T-helper 17 cell (primary cell): ENCODE data around the gene DGKG. TPM values are rescaled to one million over a fixed set of nuclear protein-coding genes. Genes with fewer than 3 reads are reported as not detected.

ENCODE experiments used
- ATAC-seq: fragments of 150-1000 bp; cut with Tn5 transposase; 2 replicates; pipeline ENCODE4 v1.10.0; 2021; ENCODE audit warnings: mild to moderate bottlenecking, moderate library complexity
- DNase-seq, 3 donors: peaks; one replicate each; pipeline versions ENCODE4 v3.0.0 to v3.0.0-alpha.2; 2020 to 2021
- H3K9me3 ChIP-seq: one replicate; pipeline ENCODE4 v1.7.0; 2013; ENCODE audit warnings: low read length, mild to moderate bottlenecking; ENCODE audit not compliant: control insufficient read depth, poor library complexity, severe bottlenecking
- H3K27ac Mint-ChIP-seq: one replicate; pipeline ENCODE4 v1.8.0; 2022; ENCODE audit warnings: mild to moderate bottlenecking, moderate library complexity, mixed read lengths
- H3K27me3 Mint-ChIP-seq: one replicate; pipeline ENCODE4 v1.8.0; 2022; ENCODE audit warnings: mixed read lengths
- H3K36me3 Mint-ChIP-seq: one replicate; pipeline ENCODE4 v1.8.0; 2022; ENCODE audit warnings: low read depth, mixed read lengths
- H3K4me1 Mint-ChIP-seq: one replicate; pipeline ENCODE4 v1.8.0; 2022; ENCODE audit warnings: mild to moderate bottlenecking, mixed read lengths
- H3K4me3 Mint-ChIP-seq: one replicate; pipeline ENCODE4 v1.8.0; 2022; ENCODE audit warnings: mild to moderate bottlenecking, moderate library complexity, mixed read lengths
- total RNA-seq, 4 donors: library from RNA in 2 of 4; stranded (reverse) in 2 of 4; gene quantifications; one replicate each; pipeline ENCODE4 v1.2.3 and lab custom pipeline; 2022 to 2026

Gene DGKG
- total RNA-seq, 2 donors from 2014 or later: 1.9 to 2.6 TPM

DNA sequence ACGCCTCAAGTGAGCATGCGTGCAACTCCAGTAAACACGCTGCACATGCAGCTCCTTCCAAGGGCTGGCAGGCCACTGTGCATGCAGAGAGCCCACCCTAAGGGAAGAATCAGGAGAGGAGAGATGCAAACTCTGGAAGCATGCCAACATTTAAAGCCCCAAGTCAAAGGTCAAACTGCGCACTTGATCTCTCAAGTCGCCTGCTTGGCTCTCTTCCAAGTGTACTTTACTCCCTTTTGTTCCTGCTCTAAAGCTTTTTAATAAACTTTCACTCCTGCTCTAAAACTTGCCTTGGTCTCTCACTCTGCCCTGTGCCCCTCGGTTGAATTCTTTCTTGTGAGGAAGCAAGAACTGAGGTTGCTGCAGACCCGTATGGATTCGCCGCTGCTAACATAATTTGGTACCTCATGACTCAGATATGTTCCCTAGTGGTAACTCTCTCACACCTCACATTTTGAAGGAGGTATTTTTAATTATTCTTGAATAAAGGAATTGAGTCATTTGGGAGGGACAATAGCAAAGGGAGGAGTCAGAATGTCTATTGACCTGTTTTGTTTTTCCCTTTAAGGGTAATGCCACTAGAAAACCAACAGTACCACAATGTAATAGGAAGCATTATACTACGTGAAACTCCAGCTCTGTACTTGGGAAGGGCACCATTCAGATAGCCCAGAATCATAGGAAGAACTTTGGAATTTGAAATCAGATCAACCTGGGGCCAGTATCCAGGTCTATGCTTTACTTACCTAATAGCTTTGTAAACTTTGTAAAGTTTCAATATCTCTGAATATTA is 19.6 kb upstream of the DGKG start:
- no peak overlapping the region for H3K4me3 Mint-ChIP-seq
- no peaks in the 10 kb centered on the region for H3K36me3 Mint-ChIP-seq
- no peaks in the 10 kb centered on the region for H3K9me3 ChIP-seq
- no peak overlapping the region for H3K27ac Mint-ChIP-seq
- peaks cover 11% of the 10 kb centered on the region for H3K27me3 Mint-ChIP-seq
- ATAC-seq (no peak), DNase-seq (no peak)
- H3K4me1 Mint-ChIP-seq: no peaks in the 10 kb centered on the region

DNA sequence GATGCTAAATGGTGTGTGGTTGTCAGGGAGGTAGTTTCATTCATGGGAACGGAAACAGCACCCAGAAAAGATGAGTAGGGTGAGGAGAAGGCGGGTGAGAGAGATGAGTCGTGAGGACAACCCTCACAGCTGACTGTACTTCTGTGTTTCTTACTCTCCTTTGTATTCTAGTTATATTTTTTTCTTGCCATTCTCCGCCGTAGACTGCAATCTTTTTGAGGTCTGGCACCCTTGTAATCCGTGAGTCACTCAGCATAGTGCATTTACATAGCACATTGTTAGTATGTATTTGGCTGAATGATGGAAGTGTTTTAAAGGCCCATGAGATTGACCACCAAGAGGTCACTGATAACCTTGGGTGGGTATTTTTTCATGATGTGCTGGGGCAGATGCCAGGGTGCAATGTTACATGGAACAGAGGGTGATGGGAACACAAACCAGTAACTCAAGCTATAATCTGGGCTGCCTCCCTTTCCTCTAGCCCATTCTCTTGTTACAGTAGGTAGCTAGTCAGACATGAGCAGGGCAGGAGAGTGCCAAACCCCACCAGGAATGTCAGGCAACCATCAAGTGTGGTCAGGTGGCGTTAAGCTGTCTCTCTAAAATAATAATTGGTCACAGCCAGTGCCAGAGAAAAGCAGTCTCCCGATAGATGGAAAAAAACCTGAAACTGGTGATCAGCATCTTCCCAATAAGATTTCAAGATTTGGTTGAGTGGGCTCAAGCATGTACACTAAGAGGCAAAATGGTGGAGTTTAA is 18.8 kb upstream of the DGKG start:
- Mint-ChIP-seq H3K27ac (no peak overlapping the region), H3K27me3 (peaks cover 15% of the 10 kb centered on the region), H3K4me3 (no peak overlapping the region), H3K36me3 (no peaks in the 10 kb centered on the region), H3K4me1 (no peaks in the 10 kb centered on the region)
- DNase-seq (no peak), ATAC-seq (no peak)
- no peaks in the 10 kb centered on the region for H3K9me3 ChIP-seq

- Mint-ChIP-seq H3K4me3 (no peak overlapping the region), H3K27ac (no peak overlapping the region), H3K4me1 (peaks cover 5% of the 10 kb centered on the region), H3K27me3 (peaks cover 29% of the 10 kb centered on the region), H3K36me3 (peaks cover 4% of the 10 kb centered on the region)
- no peaks in the 10 kb centered on the region for H3K9me3 ChIP-seq
- DNase-seq (no peak), ATAC-seq (no peak)
Measured at GRCh38 chr3:186375443-186375842, 13.4 kb upstream of the DGKG start.

DNA sequence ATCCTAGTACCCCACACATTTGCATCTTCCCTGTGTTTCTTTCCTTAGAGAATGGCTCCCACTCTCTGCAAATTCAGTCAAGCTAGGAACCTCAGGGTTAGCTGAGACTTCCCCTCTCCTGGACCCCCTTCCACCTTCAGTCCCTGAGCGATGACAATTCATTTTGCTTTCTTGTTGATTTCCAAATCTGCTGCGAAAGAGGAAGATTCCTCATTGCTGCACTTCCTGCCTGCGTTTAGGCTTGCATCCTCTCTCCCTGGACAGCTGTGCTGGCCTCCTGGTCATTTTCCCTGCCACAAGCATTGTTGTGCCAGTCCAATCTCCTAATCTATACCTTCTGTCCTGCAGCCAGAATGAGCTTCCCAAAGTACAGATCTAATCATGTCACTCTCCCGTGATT is 12.3 kb upstream of the DGKG start:
- no peaks in the 10 kb centered on the region for H3K9me3 ChIP-seq
- peaks cover 40% of the 10 kb centered on the region for H3K27me3 Mint-ChIP-seq
- peaks cover 8% of the 10 kb centered on the region for H3K4me1 Mint-ChIP-seq
- no peak overlapping the region for H3K27ac Mint-ChIP-seq
- peaks cover 6% of the 10 kb centered on the region for H3K36me3 Mint-ChIP-seq
- ATAC-seq (no peak), DNase-seq (no peak)
- H3K4me3 Mint-ChIP-seq: no peak overlapping the region

DNA sequence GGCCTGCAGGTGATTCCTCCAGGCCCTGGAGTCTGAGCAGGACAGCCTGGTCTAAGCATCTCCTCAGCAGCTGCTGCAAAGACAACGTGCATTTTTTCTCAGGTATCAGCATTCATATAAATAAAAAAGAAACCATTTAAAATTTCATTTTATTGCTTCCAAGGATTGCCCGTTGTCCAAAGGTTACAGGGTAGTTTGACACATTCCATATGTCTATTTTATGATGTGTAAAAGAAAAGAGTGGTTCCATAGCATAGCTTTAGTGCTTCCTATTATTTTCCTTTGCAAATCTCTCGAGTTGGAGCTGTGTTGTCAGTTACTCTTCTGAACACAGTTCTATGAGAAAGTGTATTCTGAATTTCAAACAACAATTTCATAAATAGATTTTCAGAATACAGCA is 7.2 kb upstream of the DGKG start:
- Mint-ChIP-seq H3K4me3 (no peak overlapping the region), H3K27ac (no peak overlapping the region), H3K36me3 (peaks cover 4% of the 10 kb centered on the region), H3K4me1 (peaks cover 6% of the 10 kb centered on the region), H3K27me3 (peaks cover 45% of the 10 kb centered on the region)
- no peak for DNase-seq
- ATAC-seq: no peak
- no peaks in the 10 kb centered on the region for H3K9me3 ChIP-seq

- Mint-ChIP-seq H3K27me3 (peaks cover 45% of the 10 kb centered on the region), H3K27ac (no peak overlapping the region), H3K36me3 (peaks cover 4% of the 10 kb centered on the region), H3K4me3 (no peak overlapping the region), H3K4me1 (peaks cover 6% of the 10 kb centered on the region)
- no peak for DNase-seq
- ATAC-seq: no peak
- no peaks in the 10 kb centered on the region for H3K9me3 ChIP-seq
Measured at GRCh38 chr3:186368717-186369116, 6.7 kb upstream of the DGKG start.

- Mint-ChIP-seq H3K4me1 (peaks cover 10% of the 10 kb centered on the region), H3K27me3 (peaks cover 47% of the 10 kb centered on the region), H3K27ac (no peak overlapping the region), H3K36me3 (peaks cover 8% of the 10 kb centered on the region), H3K4me3 (no peak overlapping the region)
- no peaks in the 10 kb centered on the region for H3K9me3 ChIP-seq
- DNase-seq (no peak), ATAC-seq (no peak)
Measured at GRCh38 chr3:186368176-186368575, 6.1 kb upstream of the DGKG start.

DNA sequence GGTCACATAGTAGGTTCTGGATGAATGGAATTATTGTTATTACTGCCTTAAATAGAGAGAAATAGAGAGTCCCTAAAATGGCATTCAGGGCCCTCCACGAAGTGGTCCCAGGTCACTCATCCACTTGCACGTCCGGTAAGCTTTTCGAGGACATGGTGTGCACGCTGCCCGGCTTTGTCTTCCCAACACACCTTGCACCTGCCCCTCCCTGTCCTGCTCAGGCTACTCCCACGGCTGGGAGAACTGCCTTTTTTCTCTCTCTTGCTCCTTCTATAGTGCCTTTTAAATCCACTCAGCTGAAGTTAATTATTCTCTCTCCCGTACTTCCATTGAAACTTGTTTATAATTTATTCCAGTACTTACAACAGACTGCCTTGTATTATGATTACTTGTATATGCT is 5.6 kb upstream of the DGKG start:
- no peak overlapping the region for H3K27ac Mint-ChIP-seq
- H3K4me1 Mint-ChIP-seq: peaks cover 10% of the 10 kb centered on the region
- ATAC-seq (no peak), DNase-seq (no peak)
- no peak overlapping the region for H3K4me3 Mint-ChIP-seq
- H3K9me3 ChIP-seq: no peaks in the 10 kb centered on the region
- peaks cover 53% of the 10 kb centered on the region for H3K27me3 Mint-ChIP-seq
- H3K36me3 Mint-ChIP-seq: peaks cover 8% of the 10 kb centered on the region

GRCh38 chr3:186366206-186366605 is 4.2 kb upstream of the DGKG start:
- Mint-ChIP-seq H3K4me1 (peaks cover 13% of the 10 kb centered on the region), H3K27ac (no peak overlapping the region), H3K27me3 (peaks cover 64% of the 10 kb centered on the region), H3K4me3 (no peak overlapping the region), H3K36me3 (peaks cover 8% of the 10 kb centered on the region)
- ATAC-seq (no peak), DNase-seq (no peak)
- H3K9me3 ChIP-seq: no peaks in the 10 kb centered on the region

GRCh38 chr3:186365202-186365974 is 3.4 kb upstream of the DGKG start:
- Mint-ChIP-seq H3K36me3 (peaks cover 11% of the 10 kb centered on the region), H3K27me3 (peaks cover 70% of the 10 kb centered on the region), H3K4me3 (no peak overlapping the region), H3K4me1 (peaks cover 20% of the 10 kb centered on the region), H3K27ac (no peak overlapping the region)
- H3K9me3 ChIP-seq: no peaks in the 10 kb centered on the region
- DNase-seq (no peak), ATAC-seq (no peak)

DNA sequence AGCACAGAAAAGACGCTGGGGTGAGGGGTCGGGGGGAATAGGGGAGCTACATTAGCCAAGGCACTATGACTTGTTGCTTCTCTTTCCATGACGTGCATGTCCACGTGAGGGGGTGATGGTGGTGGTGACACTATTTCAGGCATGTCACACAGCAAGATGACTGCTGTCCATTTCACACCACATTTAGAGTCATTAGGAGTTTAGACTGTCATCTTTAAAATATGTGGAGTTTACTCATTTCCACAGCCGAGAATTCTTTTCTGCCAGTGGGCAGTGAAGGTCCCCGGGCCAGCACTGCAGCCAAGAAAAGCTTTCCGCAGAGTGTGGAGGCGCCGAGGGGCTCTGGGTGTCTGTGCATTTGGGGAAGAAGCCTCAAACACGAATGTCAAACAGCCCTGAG is 954 bp upstream of the DGKG start:
- DNase-seq (no peak), ATAC-seq (no peak)
- Mint-ChIP-seq H3K36me3 (peaks cover 9% of the 10 kb centered on the region), H3K27ac (no peak overlapping the region), H3K4me1 (peaks cover 16% of the 10 kb centered on the region), H3K27me3 (peaks cover 72% of the 10 kb centered on the region), H3K4me3 (no peak overlapping the region)
- H3K9me3 ChIP-seq: no peaks in the 10 kb centered on the region

DNA sequence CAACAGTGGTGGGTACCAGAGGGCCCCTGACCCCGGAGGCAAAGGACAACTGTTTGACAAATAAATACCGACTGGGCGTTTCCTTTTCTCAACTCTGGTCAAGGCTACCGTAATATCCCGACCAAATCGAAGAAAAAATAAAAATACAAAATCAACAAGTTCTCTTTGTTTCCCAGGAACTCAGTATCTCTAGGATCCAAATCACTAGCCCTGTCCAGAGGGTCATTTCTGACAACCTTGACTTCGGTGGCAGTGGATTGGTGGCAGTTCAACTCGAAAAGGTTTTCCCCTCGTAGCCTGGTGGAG is 456 bp upstream of the DGKG start:
- ATAC-seq (no peak), DNase-seq (no peak)
- H3K36me3 Mint-ChIP-seq: peaks cover 6% of the 10 kb centered on the region
- peaks cover 71% of the 10 kb centered on the region for H3K27me3 Mint-ChIP-seq
- peak overlapping the region; percentile 73 for H3K4me3 Mint-ChIP-seq
- H3K9me3 ChIP-seq: no peaks in the 10 kb centered on the region
- H3K4me1 Mint-ChIP-seq: peaks cover 14% of the 10 kb centered on the region
- no peak overlapping the region for H3K27ac Mint-ChIP-seq

DNA sequence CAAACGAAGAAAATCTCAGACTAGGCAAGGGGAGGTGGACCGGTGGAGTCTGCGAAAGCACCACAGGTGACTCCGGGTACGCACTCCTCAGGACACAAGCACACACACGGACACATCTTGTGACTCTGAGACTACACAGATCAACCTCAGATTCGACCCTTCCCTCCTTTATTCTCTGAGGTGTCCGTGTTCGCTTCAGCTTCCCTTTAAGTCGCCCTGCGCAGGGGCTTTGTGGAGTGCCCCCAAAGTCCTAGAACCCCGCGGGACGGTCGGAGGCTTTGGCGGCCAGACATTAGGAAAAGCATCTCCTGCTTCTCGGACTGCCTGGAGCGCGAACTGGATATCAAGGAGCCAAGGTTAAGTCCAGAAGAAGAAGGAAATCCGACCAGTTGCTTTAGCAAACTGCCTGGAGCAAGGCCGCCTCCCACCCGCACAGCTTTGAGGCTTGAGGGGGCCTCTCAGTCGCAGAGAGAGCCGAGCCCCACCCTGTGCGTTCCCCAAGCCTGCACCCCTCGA is 730 bp downstream of the DGKG start:
- Mint-ChIP-seq H3K4me3 (peak overlapping the region; percentile 59), H3K4me1 (peaks cover 14% of the 10 kb centered on the region), H3K27ac (no peak overlapping the region), H3K27me3 (peaks cover 73% of the 10 kb centered on the region), H3K36me3 (peaks cover 6% of the 10 kb centered on the region)
- no peaks in the 10 kb centered on the region for H3K9me3 ChIP-seq
- DNase-seq (no peak), ATAC-seq (peak; percentile 14)
